ENCODE results near the gene MCTP2. TPM values are rescaled to one million over a fixed set of nuclear protein-coding genes. Genes with fewer than 3 reads are reported as not detected.

The MCTP2 gene
- total and polyA plus RNA-seq, 12 donors: 0.24 to 8.3 (median 0.89) TPM

DNA sequence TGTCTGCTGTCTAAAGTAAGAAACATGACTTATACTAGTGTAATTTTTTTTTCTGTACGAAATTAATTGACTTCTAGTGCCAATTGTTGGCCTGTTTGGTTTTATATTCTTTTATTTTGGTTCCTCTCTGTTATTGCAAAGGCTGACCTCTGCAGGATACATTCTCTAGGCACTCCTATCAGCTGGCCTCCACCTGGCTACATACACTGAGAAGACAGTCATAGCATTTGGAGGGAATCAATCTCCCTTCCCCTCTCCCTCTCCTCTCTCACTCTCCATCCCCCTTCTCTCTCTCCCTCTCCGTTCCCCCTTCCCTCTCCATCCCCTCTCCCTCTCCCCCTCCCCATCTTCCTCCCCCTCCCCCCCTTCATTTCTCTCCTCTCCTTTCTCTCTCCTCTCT lies 116.7 kb downstream of the MCTP2 start:
- Histone ChIP-seq H3K36me3 (peaks cover 0 to 15% (median 0%) of the 10 kb centered on the region in 9 donors), H3K27ac (no peak overlapping the region), H3K4me1 (no peaks in the 10 kb centered on the region), H3K27me3 (peaks cover 0 to 5% (median 0%) of the 10 kb centered on the region in 7 donors), H3K9me3 (no peaks in the 10 kb centered on the region), H3K4me3 (no peak overlapping the region)
- DNase-seq (no peak), ATAC-seq (no peak)
- TF ChIP-seq CTCF (IDR thresholded peaks at IDR 0.05): no peak
- intact Hi-C loops (cut with DNase I): no loop called here
- 50 to 67% methylated on average over 2 of the region's 2 CpGs for whole genome bisulfite sequencing, 2 donors

- TF ChIP-seq CTCF (IDR thresholded peaks at IDR 0.05): no peak
- WGBS, 2 donors: 75 to 88% methylated on average over 1 of the region's 1 CpG
- Histone ChIP-seq H3K27me3 (peaks cover 0 to 6% (median 0%) of the 10 kb centered on the region in 7 donors), H3K27ac (no peak overlapping the region), H3K36me3 (peaks cover 0 to 15% (median 0%) of the 10 kb centered on the region in 9 donors), H3K4me1 (no peaks in the 10 kb centered on the region), H3K9me3 (no peaks in the 10 kb centered on the region), H3K4me3 (no peak overlapping the region)
- intact Hi-C loops (cut with DNase I): no loop called here
- no peak for DNase-seq
- no peak for ATAC-seq
These were observed 119.7 kb downstream of the MCTP2 start for GRCh38 chr15:94351031-94351535.

DNA sequence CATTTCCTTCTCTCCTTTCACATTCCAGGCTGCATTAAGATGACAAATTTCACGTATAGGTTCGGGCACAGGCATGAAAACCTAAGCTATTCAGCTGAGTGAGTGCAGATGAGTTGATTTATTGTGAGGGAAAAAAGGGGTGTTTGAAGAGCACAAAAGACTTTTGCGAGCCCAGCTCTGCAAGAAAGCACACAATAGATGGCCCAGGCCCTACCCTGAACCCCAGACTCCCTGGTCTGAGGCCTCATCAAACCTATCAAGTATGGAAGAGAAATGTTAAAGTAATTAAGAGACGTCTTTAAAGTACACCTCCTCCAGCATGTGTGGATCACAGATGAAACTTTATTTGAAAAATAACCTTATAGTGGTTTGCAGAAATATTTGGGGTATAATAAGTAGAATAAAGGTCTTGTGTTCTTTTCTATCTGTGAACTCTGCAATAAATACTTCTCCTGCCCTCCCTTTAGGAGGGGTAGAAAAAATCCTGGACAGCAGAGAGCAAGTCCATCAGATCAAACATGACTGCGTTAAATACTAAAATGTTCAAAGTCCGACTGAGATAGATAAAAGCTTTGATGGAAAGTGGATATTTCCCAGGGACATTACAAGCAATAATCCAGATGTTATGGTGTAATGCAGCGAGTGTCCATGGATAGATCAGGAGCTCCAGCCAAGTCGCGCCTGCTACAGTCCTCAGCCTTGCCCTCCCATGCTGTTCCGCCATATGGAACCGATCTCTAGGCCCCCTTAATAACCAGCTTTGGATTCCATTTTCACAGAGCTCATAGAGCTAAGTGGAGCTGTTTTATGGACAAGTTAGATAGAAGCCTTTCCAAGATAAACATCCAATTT lies 121.5 kb downstream of the MCTP2 start:
- H3K27ac ChIP-seq: no peak overlapping the region
- WGBS, 2 donors: 79 to 81% methylated on average over 11 of the region's 11 CpGs
- H3K4me3 ChIP-seq: no peak overlapping the region
- no peak for TF ChIP-seq CTCF (IDR thresholded peaks at IDR 0.05)
- peaks cover 0 to 15% (median 0%) of the 10 kb centered on the region in 9 donors for H3K36me3 ChIP-seq
- H3K4me1 ChIP-seq: no peaks in the 10 kb centered on the region
- ATAC-seq: no peak
- no peak for DNase-seq
- peaks cover 0 to 8% (median 0%) of the 10 kb centered on the region in 7 donors for H3K27me3 ChIP-seq
- intact Hi-C loops (cut with DNase I): no loop called here
- no peaks in the 10 kb centered on the region for H3K9me3 ChIP-seq

DNA sequence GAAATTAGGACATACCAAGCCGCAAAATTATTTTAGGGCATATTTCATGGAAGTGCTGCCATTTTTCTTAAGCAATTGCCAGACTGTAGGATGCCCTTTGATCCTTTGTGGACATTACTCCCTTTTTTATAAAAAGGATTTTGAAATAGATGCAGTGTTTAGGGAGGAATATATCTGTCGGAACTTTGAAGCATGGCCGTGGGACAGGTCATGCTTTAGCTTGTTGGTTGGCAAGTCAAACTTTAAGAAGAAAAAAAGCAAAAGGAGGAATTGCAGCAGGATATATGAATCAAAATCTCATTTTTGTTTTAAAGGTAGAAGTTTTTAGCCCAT lies 122.1 kb downstream of the MCTP2 start:
- WGBS, 2 donors: 81 to 85% methylated on average over 3 of the region's 3 CpGs
- H3K27me3 ChIP-seq: peaks cover 0 to 8% (median 0%) of the 10 kb centered on the region in 7 donors
- no peak overlapping the region for H3K4me3 ChIP-seq
- no peaks in the 10 kb centered on the region for H3K4me1 ChIP-seq
- intact Hi-C loops (cut with DNase I): no loop called here
- H3K9me3 ChIP-seq: no peaks in the 10 kb centered on the region
- no peak for DNase-seq
- ATAC-seq: no peak
- TF ChIP-seq CTCF (IDR thresholded peaks at IDR 0.05): no peak
- peaks cover 0 to 15% (median 0%) of the 10 kb centered on the region in 9 donors for H3K36me3 ChIP-seq
- no peak overlapping the region for H3K27ac ChIP-seq

Data from heart right ventricle (tissue), 16 donors.